Measurements from ENCODE around the gene MBD3L5. TPM values are rescaled to one million over a fixed set of nuclear protein-coding genes. Genes with fewer than 3 reads are reported as not detected.

MBD3L5 gene
- total RNA-seq, result not detected in 2 replicates

DNA sequence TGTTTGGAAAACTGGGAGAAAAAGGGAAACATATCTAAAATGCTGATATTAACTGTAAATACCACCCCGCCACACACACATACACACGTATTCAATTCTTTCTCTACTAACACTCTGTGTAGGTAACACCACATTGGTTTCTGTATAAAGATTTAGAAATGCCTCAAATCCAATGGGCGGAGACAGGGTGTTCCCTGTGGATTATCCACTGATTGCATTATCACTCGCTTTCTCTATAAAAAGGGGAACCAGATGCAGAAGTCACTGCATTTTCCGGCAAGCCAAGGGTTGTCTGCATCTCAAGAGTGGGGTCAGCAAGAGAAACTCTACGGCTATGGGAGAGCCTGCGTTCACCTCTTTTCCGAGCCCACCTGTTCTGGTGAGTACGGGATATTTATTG, at the start of gene MBD3L5:
TSS of gene MBD3L5 (plus strand) at position 301 of the 400 bp plus-strand sequence. CDS start at position 335, 34 bp downstream.

DNA sequence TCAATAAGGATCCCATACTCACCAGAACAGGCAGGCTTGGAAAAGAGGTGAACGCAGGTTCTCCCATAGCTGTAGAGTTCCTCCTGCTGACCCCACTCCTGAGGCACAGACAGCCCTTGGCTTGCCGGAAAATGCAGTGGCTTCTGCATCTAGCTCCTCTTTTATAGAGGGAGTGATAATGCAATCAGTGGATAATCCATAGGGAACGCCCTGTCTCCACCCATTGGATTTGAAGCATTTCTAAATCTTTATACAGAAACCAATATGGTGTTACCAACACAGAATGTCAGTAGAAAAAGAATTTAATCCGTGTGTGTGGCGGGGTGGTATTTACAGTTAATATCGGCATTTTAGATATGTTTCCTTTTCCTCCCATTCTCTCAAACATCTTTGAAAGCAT, 9.0 kb upstream of the MBD3L5 start, which contains the start of gene MBD3L2B:
TSS of gene MBD3L2B (minus strand) at position 101 of the 400 bp plus-strand sequence. CDS start at position 67, 34 bp downstream.

DNA sequence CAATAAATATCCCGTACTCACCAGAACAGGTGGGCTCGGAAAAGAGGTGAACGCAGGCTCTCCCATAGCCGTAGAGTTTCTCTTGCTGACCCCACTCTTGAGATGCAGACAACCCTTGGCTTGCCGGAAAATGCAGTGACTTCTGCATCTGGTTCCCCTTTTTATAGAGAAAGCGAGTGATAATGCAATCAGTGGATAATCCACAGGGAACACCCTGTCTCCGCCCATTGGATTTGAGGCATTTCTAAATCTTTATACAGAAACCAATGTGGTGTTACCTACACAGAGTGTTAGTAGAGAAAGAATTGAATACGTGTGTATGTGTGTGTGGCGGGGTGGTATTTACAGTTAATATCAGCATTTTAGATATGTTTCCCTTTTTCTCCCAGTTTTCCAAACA, 9.7 kb downstream of the MBD3L5 start, which contains the start of gene MBD3L4:
TSS of gene MBD3L4 (minus strand) at position 101 of the 400 bp plus-strand sequence. CDS start at position 66, 35 bp downstream.

DNA sequence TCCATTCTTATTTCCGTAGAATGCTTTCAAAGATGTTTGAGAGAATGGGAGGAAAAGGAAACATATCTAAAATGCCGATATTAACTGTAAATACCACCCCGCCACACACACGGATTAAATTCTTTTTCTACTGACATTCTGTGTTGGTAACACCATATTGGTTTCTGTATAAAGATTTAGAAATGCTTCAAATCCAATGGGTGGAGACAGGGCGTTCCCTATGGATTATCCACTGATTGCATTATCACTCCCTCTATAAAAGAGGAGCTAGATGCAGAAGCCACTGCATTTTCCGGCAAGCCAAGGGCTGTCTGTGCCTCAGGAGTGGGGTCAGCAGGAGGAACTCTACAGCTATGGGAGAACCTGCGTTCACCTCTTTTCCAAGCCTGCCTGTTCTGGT, 18.6 kb downstream of the MBD3L5 start, which contains the start of gene MBD3L2:
TSS of gene MBD3L2 (plus strand) at position 301 of the 400 bp plus-strand sequence. CDS start at position 354, 53 bp downstream.

DNA sequence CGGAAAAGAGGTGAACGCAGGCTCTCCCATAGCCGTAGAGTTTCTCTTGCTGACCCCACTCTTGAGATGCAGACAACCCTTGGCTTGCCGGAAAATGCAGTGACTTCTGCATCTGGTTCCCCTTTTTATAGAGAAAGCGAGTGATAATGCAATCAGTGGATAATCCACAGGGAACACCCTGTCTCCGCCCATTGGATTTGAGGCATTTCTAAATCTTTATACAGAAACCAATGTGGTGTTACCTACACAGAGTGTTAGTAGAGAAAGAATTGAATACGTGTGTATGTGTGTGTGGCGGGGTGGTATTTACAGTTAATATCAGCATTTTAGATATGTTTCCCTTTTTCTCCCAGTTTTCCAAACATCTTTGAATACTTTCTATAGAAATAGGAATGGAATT, 28.2 kb downstream of the MBD3L5 start, which contains the start of gene MBD3L3:
TSS of gene MBD3L3 (minus strand) at position 101 of the 400 bp plus-strand sequence. CDS start at position 30, 71 bp downstream.

DNA sequence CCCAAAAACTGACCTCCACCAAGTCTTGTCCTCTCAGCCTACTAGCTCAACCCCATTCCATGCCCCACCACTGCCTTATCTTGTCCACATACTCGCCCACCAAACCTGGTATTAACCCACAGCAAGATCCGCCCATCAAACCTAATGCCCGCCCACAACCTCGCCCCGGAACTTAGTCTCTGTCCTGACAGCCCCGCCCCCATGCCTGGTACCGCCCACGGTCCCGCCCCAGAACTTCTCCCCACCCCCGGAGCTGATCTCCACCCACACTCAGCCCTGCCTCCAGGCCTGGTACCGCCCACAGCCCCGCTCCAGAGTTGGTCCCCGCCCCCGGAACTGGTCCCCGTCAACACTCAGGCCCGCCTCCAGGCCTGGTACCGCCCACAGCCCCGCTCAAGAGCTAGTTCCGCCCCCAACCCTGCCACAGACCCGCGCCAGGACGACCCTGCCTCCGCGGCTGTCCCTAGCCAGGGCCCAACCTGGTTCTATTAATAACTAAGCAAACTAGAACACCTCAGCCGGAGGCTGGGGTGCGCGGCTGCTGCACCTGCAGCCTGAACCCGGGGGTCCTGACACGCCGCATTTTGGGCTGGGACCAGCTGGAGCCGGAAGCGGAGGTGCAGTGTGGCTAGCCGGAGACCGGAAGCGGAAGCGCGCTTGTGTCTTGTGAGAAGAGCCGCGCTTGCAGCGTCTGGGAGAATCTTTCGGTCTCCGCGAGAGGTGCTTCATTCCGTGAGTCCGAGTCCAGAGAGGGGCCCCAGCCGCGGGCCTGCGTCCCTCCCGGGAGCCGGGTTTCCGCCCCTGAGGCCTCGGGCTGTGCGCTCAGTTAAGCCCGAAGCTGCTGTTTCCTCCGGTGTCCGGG, 38.9 kb downstream of the MBD3L5 start, which contains the start of gene ZNF557:
TSS of gene ZNF557 (plus strand) at position 662 of the 862 bp plus-strand sequence. CDS start 5,372 bp downstream, outside the sequence.

Other genes with a start within 250 kb of the MBD3L5 start
- not detected in 2 replicates for gene ADGRE1, start 143.0 kb upstream of the MBD3L5 start, total RNA-seq
- not detected in 2 replicates for gene MBD3L2B, start 9.1 kb upstream of the MBD3L5 start, total RNA-seq
- not detected in 2 replicates for gene MBD3L4, start 9.6 kb downstream of the MBD3L5 start, total RNA-seq
- not detected in 2 replicates for gene MBD3L2, start 18.7 kb downstream of the MBD3L5 start, total RNA-seq
- not detected in 2 replicates for gene MBD3L3, start 28.1 kb downstream of the MBD3L5 start, total RNA-seq
- 15.8 and 22.9 TPM in 2 replicates for gene ZNF557, start 39.1 kb downstream of the MBD3L5 start, total RNA-seq